SK-N-SH (cell line): ENCODE measurements around the gene TAOK2. TPM values are rescaled to one million over a fixed set of nuclear protein-coding genes. Genes with fewer than 3 reads are reported as not detected.

Experiments used
- CTCF ChIA-PET: fragments of 300-600, 350-600 bp; formaldehyde crosslinking; extraction: SDS; loops from one replicate; lab custom pipeline; 2021; lab: Yijun Ruan, JAX
- POLR2A ChIA-PET: fragments of 350-600 bp; sonication (Branson Sonifier 250); formaldehyde crosslinking; extraction: SDS; loops from one replicate; lab custom pipeline; 2020; ENCODE audit warnings: antibody characterized with exemption, inconsistent platforms; lab: Yijun Ruan, JAX
- DNase-seq: peaks from one replicate; pipeline ENCODE4 v3.0.0; 2012
- H2AFZ ChIP-seq: fragments of 200-600 bp; sonication (generic); 2 replicates; pipeline ENCODE4 v1.8.1; 2016; ENCODE audit warnings: antibody characterized with exemption, mild to moderate bottlenecking, low read depth
- H3F3A ChIP-seq: fragments of 200-600 bp; sonication (generic); replicated peaks from 2 replicates; pipeline ENCODE3; 2016; ENCODE audit warnings: antibody characterized with exemption, mild to moderate bottlenecking; ENCODE audit not compliant: insufficient read depth
- H3K27ac ChIP-seq, 2 experiments: fragments of 200-500 bp in 1 of 2; fragments of 200-600 bp in 1 of 2; sonication (Bioruptor generic) in 1 of 2; sonication (generic), shearing (Covaris generic) in 1 of 2; 2 replicates each; pipeline versions ENCODE4 v1.5.1 to v1.6.1; 2014 to 2016; ENCODE audit warnings: low read depth in 2 of 2, inconsistent platforms in 1 of 2, low read length in 1 of 2, mild to moderate bottlenecking in 1 of 2, mixed read lengths in 1 of 2
- H3K27me3 ChIP-seq: fragments of 200-600 bp; sonication (generic), shearing (Covaris generic); 2 replicates; pipeline ENCODE4 v1.6.1; 2016; ENCODE audit warnings: mixed run types; ENCODE audit not compliant: insufficient read depth
- H3K36me3 ChIP-seq, 2 experiments: fragments of 200-500 bp in 1 of 2; fragments of 200-600 bp in 1 of 2; sonication (Bioruptor generic) in 1 of 2; sonication (generic) in 1 of 2; replicated peaks in 1 of 2; 2 replicates each; pipeline versions ENCODE3 to v1.5.1; 2014 to 2016; ENCODE audit warnings: low read length in 1 of 2, mild to moderate bottlenecking in 1 of 2; ENCODE audit not compliant: insufficient read depth in 2 of 2, control insufficient read depth in 1 of 2
- H3K4me1 ChIP-seq, 2 experiments: fragments of 200-500 bp in 1 of 2; fragments of 200-600 bp in 1 of 2; sonication (Bioruptor generic) in 1 of 2; sonication (generic), shearing (Covaris generic) in 1 of 2; 2 replicates each; pipeline versions ENCODE4 v1.5.1 to v1.6.1; 2014 to 2016; ENCODE audit warnings: low read depth in 1 of 2, low read length in 1 of 2, mixed run types in 1 of 2; ENCODE audit not compliant: insufficient read depth in 2 of 2, control insufficient read depth in 1 of 2
- H3K4me2 ChIP-seq: fragments of 200-600 bp; sonication (generic), shearing (Covaris generic); 2 replicates; pipeline ENCODE4 v1.6.1; 2017; ENCODE audit warnings: mixed run types
- H3K4me3 ChIP-seq, 2 experiments: fragments of 200-500 bp in 1 of 2; fragments of 200-600 bp in 1 of 2; sonication (Bioruptor generic) in 1 of 2; sonication (generic), shearing (Covaris generic) in 1 of 2; 2 replicates each; pipeline versions ENCODE4 v1.5.1 to v1.8.1; 2014 to 2016; ENCODE audit warnings: low read depth in 2 of 2, inconsistent platforms in 1 of 2, low read length in 1 of 2, mild to moderate bottlenecking in 1 of 2, mixed read lengths in 1 of 2, moderate library complexity in 1 of 2
- H3K79me2 ChIP-seq: fragments of 200-600 bp; sonication (generic); 2 replicates; pipeline ENCODE4 v1.8.1; 2017; ENCODE audit warnings: mild to moderate bottlenecking; ENCODE audit not compliant: insufficient read depth
- H3K9ac ChIP-seq: fragments of 200-600 bp; sonication (generic); 2 replicates; pipeline ENCODE4 v1.6.1; 2017; ENCODE audit warnings: mixed run types
- H3K9me2 ChIP-seq: fragments of 200-600 bp; sonication (generic); 2 replicates; pipeline ENCODE4 v1.6.1; 2017; ENCODE audit warnings: mixed run types
- H3K9me3 ChIP-seq: fragments of 200-600 bp; sonication (generic); 2 replicates; pipeline ENCODE4 v1.6.1; 2017; ENCODE audit warnings: mixed run types, mild to moderate bottlenecking, moderate library complexity
- H4K20me1 ChIP-seq: fragments of 200-600 bp; sonication (generic); 2 replicates; pipeline ENCODE4 v1.6.1; 2017; ENCODE audit warnings: mild to moderate bottlenecking, mixed run types; ENCODE audit not compliant: insufficient read depth
- CHD2 ChIP-seq: fragments of 150-350 bp; IDR thresholded peaks from 2 replicates; pipeline ENCODE4 v1.6.1; 2018; ENCODE audit warnings: low read length; ENCODE audit not compliant: partially characterized antibody
- ELF1 ChIP-seq: IDR thresholded peaks from 2 replicates; pipeline ENCODE4 v1.4.0; 2012
- EP300 ChIP-seq, 2 experiments: IDR thresholded peaks; 2 replicates each; pipeline versions ENCODE4 v1.4.0 to v1.6.1; 2012; ENCODE audit warnings: borderline replicate concordance in 1 of 2, low read depth in 1 of 2, low read length in 1 of 2
- FOSL2 ChIP-seq: IDR thresholded peaks from 2 replicates; pipeline ENCODE4 v1.4.0; 2012; ENCODE audit warnings: low read depth, mild to moderate bottlenecking, moderate library complexity, borderline replicate concordance
- FOXJ3 ChIP-seq: sonication (generic); formaldehyde crosslinking; IDR thresholded peaks from 2 replicates; pipeline ENCODE4 v1.5.1; 2020; ENCODE audit warnings: mild to moderate bottlenecking, missing genetic modification reagents
- FOXM1 ChIP-seq: IDR thresholded peaks from 2 replicates; pipeline ENCODE4 v1.4.0; 2012; ENCODE audit warnings: low read depth, mild to moderate bottlenecking
- IRF3 ChIP-seq: fragments of 150-350 bp; IDR thresholded peaks from 2 replicates; pipeline ENCODE4 v1.6.1; 2016; ENCODE audit warnings: mild to moderate bottlenecking, low read depth, low read length
- JUND ChIP-seq: IDR thresholded peaks from 2 replicates; pipeline ENCODE4 v1.4.0; 2012
- MEF2A ChIP-seq: IDR thresholded peaks from 2 replicates; pipeline ENCODE4 v1.4.0; 2012; ENCODE audit warnings: low read depth, borderline replicate concordance
- NFIC ChIP-seq: IDR thresholded peaks from 2 replicates; pipeline ENCODE4 v1.4.0; 2012; ENCODE audit warnings: borderline replicate concordance
- POLR2AphosphoS5 ChIP-seq: IDR thresholded peaks from 2 replicates; pipeline ENCODE4 v1.6.1; 2012; ENCODE audit warnings: low read depth, low read length
- TCF12 ChIP-seq: IDR thresholded peaks from 2 replicates; pipeline ENCODE4 v1.4.0; 2012
- TEAD4 ChIP-seq: IDR thresholded peaks from 2 replicates; pipeline ENCODE4 v1.4.0; 2012; ENCODE audit warnings: mild to moderate bottlenecking, borderline replicate concordance; ENCODE audit not compliant: insufficient read depth
- USF1 ChIP-seq: IDR thresholded peaks from 2 replicates; pipeline ENCODE4 v1.4.0; 2012; ENCODE audit warnings: low read depth, borderline replicate concordance
- YY1 ChIP-seq: IDR thresholded peaks from 2 replicates; pipeline ENCODE4 v1.4.0; 2012; ENCODE audit warnings: low read depth, mild to moderate bottlenecking
- ZBTB33 ChIP-seq: IDR thresholded peaks from 2 replicates; pipeline ENCODE4 v1.4.0; 2012; ENCODE audit warnings: low read depth, borderline replicate concordance
- WGBS: methylation state at CpG from one replicate; pipeline ENCODE4 v1.1.6; 2017; ENCODE audit warnings: low lambda C conversion rate; 5-methylcytosine and 5-hydroxymethylcytosine counted together
- polyA plus RNA-seq, 3 experiments: library from polyadenylated mRNA; depleted of rRNA; stranded (reverse); fragments of >200 nt; gene quantifications; 2 replicates each; pipeline ENCODE4 v1.2.3, GENCODE V29; 2012
- TF ChIP-seq, protein P1 (sequence below): fragments of 200-600 bp; sonication (generic); IDR thresholded peaks from 2 replicates; pipeline ENCODE4 v1.6.1; 2017; ENCODE audit warnings: antibody characterized with exemption, mild to moderate bottlenecking, moderate library complexity

The TAOK2 gene
- polyA plus RNA-seq, 1 of the 3 experiments (the other 2 are of a cell fraction): 21.9 TPM

DNA sequence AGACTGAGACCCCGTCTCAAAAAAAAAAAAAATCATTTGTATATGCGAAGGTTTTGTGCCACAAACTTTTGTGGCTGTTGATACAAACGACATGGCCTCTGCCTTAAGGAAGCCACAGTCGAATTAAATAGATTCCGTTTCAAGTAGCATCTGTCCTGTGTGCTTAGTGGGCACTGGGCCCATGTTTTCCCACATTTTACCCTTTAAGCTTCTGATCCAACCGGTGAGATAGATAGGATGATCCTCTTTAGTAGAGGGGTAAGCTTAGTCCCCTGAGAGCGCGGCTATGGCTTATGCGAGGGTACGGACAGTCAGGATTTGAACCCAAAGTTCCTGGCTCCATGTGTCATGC, 12.6 kb upstream of the TAOK2 start:
- Histone ChIP-seq H4K20me1 (no peaks in the 10 kb centered on the region), H3K79me2 (peaks cover 2% of the 10 kb centered on the region), H3K4me1 (peaks cover 0 to 15% of the 10 kb centered on the region in 2 experiments; a peak in 1 of 4 replicates), H3K27me3 (no peaks in the 10 kb centered on the region), H3K9ac (peak overlapping the region; percentile 77), H3K4me3 (peak overlapping the region; percentile 66 to 78), H3F3A (peaks cover 4% of the 10 kb centered on the region), H3K36me3 (peaks cover 0 to 5% of the 10 kb centered on the region in 2 experiments), H2AFZ (peak overlapping the region; percentile 96), H3K9me3 (no peaks in the 10 kb centered on the region), H3K9me2 (no peaks in the 10 kb centered on the region), H3K4me2 (peak overlapping the region; percentile 97), H3K27ac (peak overlapping the region; percentile 69 to 88; a peak in 3 of 4 replicates)
- CTCF ChIA-PET: interaction anchor here (0.8 to 1.7 kb wide), 6 partner anchors 35 to 113 kb away, joined by 3 to 5 read pairs (median 4); partner anchors contain the start of genes ASPHD1, KCTD13 and SEZ6L2
- 76% methylated on average over 10 of the region's 10 CpGs for WGBS
- no peak for TF ChIP-seq MEF2A
- TF ChIP-seq ZBTB33: no peak
- no peak for TF ChIP-seq NFIC
- no peak for TF ChIP-seq FOSL2
- TF ChIP-seq USF1: no peak
- no peak for TF ChIP-seq JUND
- TF ChIP-seq FOXJ3 (CRISPR knock-in tag): no peak
- no peak for TF ChIP-seq IRF3
- TF ChIP-seq EP300 (IDR thresholded peaks at IDR 0.05; ENCODE audit: borderline replicate concordance in 1 of 2, low read depth in 1 of 2, low read length in 1 of 2): no peak
- TF ChIP-seq FOXM1: no peak
- POLR2A ChIA-PET: interaction anchor here (0.8 to 1.9 kb wide), 5 partner anchors 12 to 105 kb away, joined by 3 to 10 read pairs (median 4); partner anchors contain the start of genes ALDOA, KCTD13 and TAOK2
- no peak for DNase-seq

- H3K27me3 ChIP-seq: no peaks in the 10 kb centered on the region
- H3K4me1 ChIP-seq: peaks cover 0 to 15% of the 10 kb centered on the region in 2 experiments; a peak in 1 of 4 replicates
- H3F3A ChIP-seq: peaks cover 7% of the 10 kb centered on the region
- ChIA-PET POLR2A (interaction anchor here (0.6 to 1.9 kb wide), 9 partner anchors 11 to 127 kb away, joined by 3 to 10 read pairs (median 3); partner anchors contain the start of genes ALDOA, KCTD13 and TAOK2), CTCF (interaction anchor here (0.8 to 1.8 kb wide), 8 partner anchors 10 to 113 kb away, joined by 3 to 6 read pairs (median 5); partner anchors contain the start of genes ASPHD1, KCTD13 and SEZ6L2)
- H3K9me2 ChIP-seq: no peaks in the 10 kb centered on the region
- no peaks in the 10 kb centered on the region for H4K20me1 ChIP-seq
- H3K4me2 ChIP-seq: peak within 1 kb of the TSS; percentile 97
- H3K36me3 ChIP-seq: peaks cover 0 to 5% of the 10 kb centered on the region in 2 experiments
- no peaks in the 10 kb centered on the region for H3K9me3 ChIP-seq
- H2AFZ ChIP-seq: peak within 1 kb of the TSS; percentile 96
- H3K27ac ChIP-seq: peak within 1 kb of the TSS; percentile 69 to 88
- H3K79me2 ChIP-seq: peaks cover 2% of the 10 kb centered on the region
- peak; percentile 99 for DNase-seq
- peak within 1 kb of the TSS; percentile 66 to 78 for H3K4me3 ChIP-seq
- 4% methylated on average over 29 of the region's 75 CpGs for WGBS
- peak within 1 kb of the TSS; percentile 77 for H3K9ac ChIP-seq
- no peak for TF ChIP-seq YY1
- TF ChIP-seq TCF12: 0 out of 2 replicates have a peak, but pooled peaks have one; percentile 3
- no peak for TF ChIP-seq FOSL2
- no peak for TF ChIP-seq MEF2A
- no peak for TF ChIP-seq FOXJ3 (CRISPR knock-in tag)
- TF ChIP-seq ELF1: 0 out of 2 replicates have a peak, but pooled peaks have one; percentile 18
- TF ChIP-seq TEAD4: no peak
- peak; percentile 65 for TF ChIP-seq POLR2AphosphoS5
- TF ChIP-seq CHD2: peak; percentile 38
- TF ChIP-seq IRF3: no peak
- no peak for TF ChIP-seq FOXM1
- TF ChIP-seq, protein P1, sequence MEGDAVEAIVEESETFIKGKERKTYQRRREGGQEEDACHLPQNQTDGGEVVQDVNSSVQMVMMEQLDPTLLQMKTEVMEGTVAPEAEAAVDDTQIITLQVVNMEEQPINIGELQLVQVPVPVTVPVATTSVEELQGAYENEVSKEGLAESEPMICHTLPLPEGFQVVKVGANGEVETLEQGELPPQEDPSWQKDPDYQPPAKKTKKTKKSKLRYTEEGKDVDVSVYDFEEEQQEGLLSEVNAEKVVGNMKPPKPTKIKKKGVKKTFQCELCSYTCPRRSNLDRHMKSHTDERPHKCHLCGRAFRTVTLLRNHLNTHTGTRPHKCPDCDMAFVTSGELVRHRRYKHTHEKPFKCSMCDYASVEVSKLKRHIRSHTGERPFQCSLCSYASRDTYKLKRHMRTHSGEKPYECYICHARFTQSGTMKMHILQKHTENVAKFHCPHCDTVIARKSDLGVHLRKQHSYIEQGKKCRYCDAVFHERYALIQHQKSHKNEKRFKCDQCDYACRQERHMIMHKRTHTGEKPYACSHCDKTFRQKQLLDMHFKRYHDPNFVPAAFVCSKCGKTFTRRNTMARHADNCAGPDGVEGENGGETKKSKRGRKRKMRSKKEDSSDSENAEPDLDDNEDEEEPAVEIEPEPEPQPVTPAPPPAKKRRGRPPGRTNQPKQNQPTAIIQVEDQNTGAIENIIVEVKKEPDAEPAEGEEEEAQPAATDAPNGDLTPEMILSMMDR: peak; percentile 43
- no peak for TF ChIP-seq JUND
These were observed 12.0 kb upstream of the TAOK2 start, which contains the start of gene TMEM219 for GRCh38 chr16:29961479-29962343. TMEM219 (plus strand) TSS chr16:29962079; CDS start chr16:29963144, 1,065 bp downstream.
